Sigmoid colon (tissue), 7 donors: Measurements from ENCODE around the gene RXRA. TPM values are rescaled to one million over a fixed set of nuclear protein-coding genes. Genes with fewer than 3 reads are reported as not detected.

ENCODE experiments used
- DNase-seq: peaks from one replicate; pipeline ENCODE4 v3.0.0-alpha.2; 2019
- H3K27ac ChIP-seq, 4 donors: fragments of 200-600 bp; sonication (generic); one replicate each; pipeline ENCODE4 v1.5.1; 2016 to 2019; ENCODE audit warnings: mild to moderate bottlenecking in 1 of 4
- H3K27me3 ChIP-seq, 3 donors: fragments of 200-600 bp; sonication (generic); one replicate each; pipeline ENCODE4 v1.5.1; 2019; ENCODE audit warnings: mild to moderate bottlenecking in 1 of 3
- H3K36me3 ChIP-seq, 4 donors: fragments of 200-600 bp; sonication (generic); one replicate each; pipeline ENCODE4 v1.5.1; 2016 to 2019
- H3K4me1 ChIP-seq, 4 donors: fragments of 200-600 bp; sonication (generic); one replicate each; pipeline ENCODE4 v1.5.1; 2017 to 2019
- H3K4me3 ChIP-seq, 4 donors: fragments of 200-600 bp; sonication (generic); one replicate each; pipeline ENCODE4 v1.5.1; 2017 to 2019; ENCODE audit warnings: mild to moderate bottlenecking in 2 of 4, moderate library complexity in 1 of 4
- H3K9me3 ChIP-seq, 4 donors: fragments of 200-600 bp in 3 of 4; sonication (generic) in 3 of 4; one replicate each; pipeline versions ENCODE4 v1.5.1 to v1.6.1; 2013 to 2019
- EP300 ChIP-seq, 4 donors: sonication (generic); formaldehyde crosslinking; IDR thresholded peaks; one replicate each; pipeline ENCODE4 v1.6.1; 2017; ENCODE audit warnings: antibody characterized with exemption in 4 of 4
- POLR2A ChIP-seq, 2 donors: fragments of 450-650 bp; IDR thresholded peaks; one replicate each; pipeline ENCODE4 v1.6.1; 2016; ENCODE audit warnings: antibody characterized with exemption in 2 of 2, mild to moderate bottlenecking in 2 of 2, moderate library complexity in 2 of 2
- POLR2AphosphoS5 ChIP-seq, 4 donors: sonication (generic); formaldehyde crosslinking; IDR thresholded peaks; one replicate each; pipeline ENCODE4 v1.6.1; 2017; ENCODE audit warnings: antibody characterized with exemption in 4 of 4
- WGBS, 2 donors: extraction: QIAGEN DNeasy Blood & Tissue Kit; methylation state at CpG; one replicate each; pipeline ENCODE4 v1.1.7; 2013; 5-methylcytosine and 5-hydroxymethylcytosine counted together
- intact Hi-C: fragments of 100-400 bp; cut with DNase I; formaldehyde crosslinking; loops from one replicate; pipeline ENCODE4 v1.15.1; 2023
- polyA plus RNA-seq, 3 donors: library from polyadenylated mRNA; stranded (reverse); fragments of 200-250 nt; gene quantifications; one replicate each; pipeline ENCODE4 v1.2.3, GENCODE V29; 2013
- total RNA-seq, 4 donors: library from RNA; depleted of rRNA; stranded (reverse); fragments of >200 nt; gene quantifications; one replicate each; pipeline ENCODE4 v1.1.0, GENCODE V29; 2016
- TF ChIP-seq, protein P1 (sequence below), 4 experiments: fragments of 450-650 bp in 3 of 4; fragments of 200-600 bp in 1 of 4; IDR thresholded peaks; one replicate each; pipeline ENCODE4 v1.5.1; 2016 to 2019; ENCODE audit warnings: antibody characterized with exemption in 4 of 4, mild to moderate bottlenecking in 3 of 4, moderate library complexity in 2 of 4
- donor health status: healthy with polysubstance abuse.
- donor health status: Bipolar disorder and iron deficiency.
- donor health status: healthy.

RXRA gene
- total and polyA plus RNA-seq, 7 donors = 26.7 to 50.8 (median 35.7) TPM

DNA sequence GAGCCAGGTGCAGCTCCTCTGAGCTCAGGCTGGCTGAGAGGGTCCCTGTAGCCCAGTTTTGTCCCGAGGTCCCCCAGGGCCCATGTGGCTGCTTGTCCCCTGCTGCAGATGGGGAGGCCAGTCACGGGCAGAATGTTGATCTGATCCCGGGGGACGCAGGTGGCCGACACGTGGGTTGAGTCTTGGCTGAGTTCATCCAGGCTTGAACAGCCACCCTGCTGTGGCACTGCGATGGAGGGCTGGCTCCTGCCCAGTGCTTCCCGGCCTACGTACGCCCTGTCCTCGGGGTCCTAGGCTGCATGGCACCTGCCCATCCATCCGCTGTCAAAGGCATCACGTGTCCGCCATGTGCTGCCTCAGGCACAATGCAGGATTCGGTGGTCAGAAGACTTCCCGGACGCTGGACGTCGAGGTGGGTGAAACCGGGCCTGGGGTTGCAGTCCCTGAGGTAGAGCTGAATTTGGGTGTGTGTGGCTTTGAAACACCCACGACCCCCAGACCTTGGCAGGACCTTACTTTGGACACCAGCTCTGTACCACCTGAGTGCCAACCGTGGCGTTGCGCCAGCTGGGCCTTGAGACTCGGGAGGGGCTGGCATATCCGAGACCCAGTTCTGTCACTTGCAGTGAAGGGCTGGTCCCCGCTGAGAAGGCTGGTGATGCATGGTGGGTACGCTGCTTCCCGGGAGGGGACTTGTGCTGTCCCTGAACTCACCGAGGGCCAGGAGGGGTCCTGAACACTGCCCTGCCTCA is 22.3 kb downstream of the RXRA start:
- Histone ChIP-seq H3K4me1 (peaks cover 0 to 100% (median 95%) of the 10 kb centered on the region in 4 donors), H3K27ac (no peak overlapping the region), H3K36me3 (no peaks in the 10 kb centered on the region), H3K4me3 (no peak overlapping the region), H3K9me3 (no peaks in the 10 kb centered on the region), H3K27me3 (no peaks in the 10 kb centered on the region)
- WGBS, 2 donors = 88 to 89% methylated on average over 30 of the region's 30 CpGs
- no peak for DNase-seq
- intact Hi-C loops = no loop called here
- TF ChIP-seq POLR2A (IDR thresholded peaks at IDR 0.05) = no peak
- TF ChIP-seq, protein P1, sequence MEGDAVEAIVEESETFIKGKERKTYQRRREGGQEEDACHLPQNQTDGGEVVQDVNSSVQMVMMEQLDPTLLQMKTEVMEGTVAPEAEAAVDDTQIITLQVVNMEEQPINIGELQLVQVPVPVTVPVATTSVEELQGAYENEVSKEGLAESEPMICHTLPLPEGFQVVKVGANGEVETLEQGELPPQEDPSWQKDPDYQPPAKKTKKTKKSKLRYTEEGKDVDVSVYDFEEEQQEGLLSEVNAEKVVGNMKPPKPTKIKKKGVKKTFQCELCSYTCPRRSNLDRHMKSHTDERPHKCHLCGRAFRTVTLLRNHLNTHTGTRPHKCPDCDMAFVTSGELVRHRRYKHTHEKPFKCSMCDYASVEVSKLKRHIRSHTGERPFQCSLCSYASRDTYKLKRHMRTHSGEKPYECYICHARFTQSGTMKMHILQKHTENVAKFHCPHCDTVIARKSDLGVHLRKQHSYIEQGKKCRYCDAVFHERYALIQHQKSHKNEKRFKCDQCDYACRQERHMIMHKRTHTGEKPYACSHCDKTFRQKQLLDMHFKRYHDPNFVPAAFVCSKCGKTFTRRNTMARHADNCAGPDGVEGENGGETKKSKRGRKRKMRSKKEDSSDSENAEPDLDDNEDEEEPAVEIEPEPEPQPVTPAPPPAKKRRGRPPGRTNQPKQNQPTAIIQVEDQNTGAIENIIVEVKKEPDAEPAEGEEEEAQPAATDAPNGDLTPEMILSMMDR (IDR thresholded peaks at IDR 0.05) = no peak

GRCh38 chr9:134349936-134350335 is 23.7 kb downstream of the RXRA start:
- H3K9me3 ChIP-seq = no peaks in the 10 kb centered on the region
- no peak for DNase-seq
- H3K4me1 ChIP-seq = peaks cover 0 to 100% (median 92%) of the 10 kb centered on the region in 4 donors
- H3K4me3 ChIP-seq = no peak overlapping the region
- H3K27me3 ChIP-seq = no peaks in the 10 kb centered on the region
- no peak for TF ChIP-seq POLR2AphosphoS5 (IDR thresholded peaks at IDR 0.05)
- no peak for TF ChIP-seq EP300 (IDR thresholded peaks at IDR 0.05)
- TF ChIP-seq POLR2A (IDR thresholded peaks at IDR 0.05) = no peak
- TF ChIP-seq, protein P1 (IDR thresholded peaks at IDR 0.05) = no peak
- H3K27ac ChIP-seq = no peak overlapping the region
- no peaks in the 10 kb centered on the region for H3K36me3 ChIP-seq
- 86 to 87% methylated on average over 9 of the region's 9 CpGs for WGBS, 2 donors
- intact Hi-C loops = no loop called here

GRCh38 chr9:134350416-134350994 is 24.2 kb downstream of the RXRA start:
- Histone ChIP-seq H3K27me3 (no peaks in the 10 kb centered on the region), H3K36me3 (no peaks in the 10 kb centered on the region), H3K4me1 (peaks cover 0 to 96% (median 90%) of the 10 kb centered on the region in 4 donors), H3K27ac (no peak overlapping the region), H3K4me3 (no peak overlapping the region), H3K9me3 (no peaks in the 10 kb centered on the region)
- TF ChIP-seq EP300 (IDR thresholded peaks at IDR 0.05) (no peak), POLR2AphosphoS5 (IDR thresholded peaks at IDR 0.05) (no peak), POLR2A (IDR thresholded peaks at IDR 0.05) (no peak)
- TF ChIP-seq, protein P1 (IDR thresholded peaks at IDR 0.05) = no peak
- DNase-seq = no peak
- 79 to 84% methylated on average over 20 of the region's 20 CpGs for WGBS, 2 donors
- intact Hi-C loops = no loop called here

- Histone ChIP-seq H3K9me3 (no peaks in the 10 kb centered on the region), H3K4me1 (peaks cover 0 to 92% (median 83%) of the 10 kb centered on the region in 4 donors), H3K27me3 (no peaks in the 10 kb centered on the region), H3K27ac (no peak overlapping the region), H3K36me3 (no peaks in the 10 kb centered on the region), H3K4me3 (no peak overlapping the region)
- TF ChIP-seq EP300 (IDR thresholded peaks at IDR 0.05) = no peak
- TF ChIP-seq POLR2A (IDR thresholded peaks at IDR 0.05) = no peak
- no peak for TF ChIP-seq POLR2AphosphoS5 (IDR thresholded peaks at IDR 0.05)
- TF ChIP-seq, protein P1 (IDR thresholded peaks at IDR 0.05) = no peak
- no peak for DNase-seq
- WGBS, 2 donors = 87% methylated on average over 29 of the region's 29 CpGs
- intact Hi-C loops = no loop called here
Observed at GRCh38 chr9:134351606-134352176, 25.4 kb downstream of the RXRA start.
